SU-DHL-6 (cell line): ENCODE results near the gene CDC42BPA.

ENCODE experiments used
- H2AFZ ChIP-seq: fragments of 200-600 bp; sonication (generic); 2 replicates; pipeline ENCODE4 v1.6.1; 2014; ENCODE audit warnings: low read depth, mild to moderate bottlenecking, moderate library complexity, mixed read lengths, antibody characterized with exemption, low read length; ENCODE audit not compliant: severe bottlenecking
- H3F3A ChIP-seq: fragments of 200-600 bp; shearing (Covaris generic); 2 replicates; pipeline ENCODE4 v1.6.0; 2016; ENCODE audit warnings: antibody characterized with exemption, mild to moderate bottlenecking; ENCODE audit not compliant: insufficient read depth
- H3K27ac ChIP-seq: fragments of 200-600 bp; sonication (generic); 2 replicates; pipeline ENCODE4 v1.5.1; 2016; ENCODE audit warnings: low read depth, mild to moderate bottlenecking, low read length, moderate library complexity, mixed read lengths
- H3K27me3 ChIP-seq: fragments of 200-600 bp; sonication (generic), shearing (Covaris generic); 2 replicates; pipeline ENCODE4 v1.6.0; 2014; ENCODE audit warnings: mild to moderate bottlenecking, low read length
- H3K36me3 ChIP-seq: fragments of 200-600 bp; sonication (generic); 2 replicates; pipeline ENCODE4 v1.6.1; 2014; ENCODE audit warnings: mild to moderate bottlenecking, low read length, mixed read lengths
- H3K4me2 ChIP-seq: fragments of 300-600, 200-600 bp; shearing (Covaris generic), sonication (generic); 2 replicates; pipeline ENCODE4 v1.6.0; 2014; ENCODE audit warnings: low read length, low read depth, mild to moderate bottlenecking; ENCODE audit not compliant: poor library complexity, severe bottlenecking
- H3K4me3 ChIP-seq: fragments of 200-600 bp; sonication (generic); 2 replicates; pipeline ENCODE4 v1.5.1; 2014; ENCODE audit warnings: antibody characterized with exemption, low read length, mild to moderate bottlenecking, mixed read lengths; ENCODE audit not compliant: insufficient read depth, poor library complexity, severe bottlenecking
- H3K79me2 ChIP-seq: fragments of 200-600 bp; sonication (generic); 2 replicates; pipeline ENCODE4 v1.6.1; 2014; ENCODE audit warnings: mild to moderate bottlenecking, low read length, moderate library complexity; ENCODE audit not compliant: insufficient read depth
- H3K9ac ChIP-seq: fragments of 200-600 bp; sonication (generic); 2 replicates; pipeline ENCODE4 v1.7.0; 2014; ENCODE audit warnings: mild to moderate bottlenecking, low read length
- H3K9me2 ChIP-seq: fragments of 200-600 bp; sonication (generic); replicated peaks from 2 replicates; pipeline ENCODE4 v1.6.1; 2014; ENCODE audit warnings: low read length; ENCODE audit not compliant: insufficient read depth
- H3K9me3 ChIP-seq: fragments of 200-600 bp; sonication (generic); 2 replicates; pipeline ENCODE4 v1.6.1; 2014; ENCODE audit warnings: low read length, mixed read lengths; ENCODE audit not compliant: insufficient read depth
- H4K20me1 ChIP-seq: fragments of 200-600 bp; sonication (generic); 2 replicates; pipeline ENCODE4 v1.6.1; 2014; ENCODE audit warnings: low read depth, mild to moderate bottlenecking, antibody characterized with exemption, low read length, moderate library complexity, mixed read lengths
- CTCF ChIP-seq: fragments of 200-600 bp; sonication (generic); IDR thresholded peaks from one replicate; pipeline ENCODE4 v1.5.1; 2017; ENCODE audit warnings: antibody characterized with exemption, mild to moderate bottlenecking, low read length, moderate library complexity; ENCODE audit not compliant: insufficient read depth, poor library complexity, severe bottlenecking
- EZH2phosphoT487 ChIP-seq: fragments of 200-600 bp; sonication (generic), shearing (Covaris generic); conservative IDR thresholded peaks from 2 replicates; pipeline ENCODE4 v1.6.1; 2018; ENCODE audit warnings: mild to moderate bottlenecking, antibody characterized with exemption, low read length, moderate library complexity, mixed read lengths

CDC42BPA gene

DNA sequence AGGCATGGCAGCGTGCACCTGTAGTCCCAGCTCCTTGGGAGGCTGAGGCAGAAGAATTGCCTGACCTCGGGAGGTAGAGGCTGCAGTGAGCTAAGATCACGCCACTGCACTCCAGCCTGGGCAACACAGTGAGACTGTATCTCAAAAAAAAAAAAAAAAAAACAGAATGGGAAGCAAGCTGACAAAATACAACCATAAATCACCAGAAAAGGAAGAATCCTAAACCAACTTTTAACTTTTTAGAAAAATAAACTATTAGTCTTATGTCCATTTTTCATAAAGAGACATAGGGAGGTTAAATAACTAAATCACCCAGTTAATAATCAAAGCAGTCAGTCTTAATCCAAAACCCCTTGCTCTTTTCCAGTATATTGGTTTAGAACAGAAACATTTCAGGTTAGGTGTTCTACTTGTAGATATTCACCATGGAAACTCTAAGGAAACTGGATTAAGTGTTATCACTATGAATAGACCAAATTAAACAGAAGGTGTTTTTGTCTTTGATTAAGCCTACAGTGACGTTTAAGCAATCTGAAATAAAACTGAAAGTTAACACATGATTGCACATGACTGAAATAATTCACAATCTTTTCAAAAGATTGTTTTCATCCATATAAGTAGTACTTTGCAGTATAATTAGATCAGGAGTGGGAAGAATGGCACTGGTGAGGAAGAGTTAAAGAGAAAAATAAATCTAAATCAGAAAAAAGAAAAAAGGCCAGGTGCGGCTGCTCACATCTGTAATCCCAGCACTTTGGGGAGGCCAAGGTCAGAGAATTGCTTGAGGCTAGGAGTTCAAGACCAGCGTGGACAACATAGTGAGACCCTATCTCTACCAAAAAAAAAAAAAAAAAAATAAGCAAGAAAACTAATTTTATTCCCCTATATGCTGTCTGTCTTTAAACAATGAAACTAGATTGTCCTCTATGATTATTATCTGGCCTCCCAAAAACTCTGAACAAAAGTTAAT lies 9.6 kb downstream of the CDC42BPA start:
- Histone ChIP-seq H3K4me3 (no peak overlapping the region), H3K4me2 (no peak overlapping the region), H2AFZ (no peak overlapping the region), H3F3A (no peaks in the 10 kb centered on the region), H3K9me2 (no peaks in the 10 kb centered on the region), H4K20me1 (no peaks in the 10 kb centered on the region), H3K79me2 (no peaks in the 10 kb centered on the region), H3K27me3 (no peaks in the 10 kb centered on the region), H3K27ac (no peak overlapping the region), H3K9me3 (no peaks in the 10 kb centered on the region), H3K36me3 (no peaks in the 10 kb centered on the region), H3K9ac (no peak overlapping the region)
- TF ChIP-seq EZH2phosphoT487 (no peak), CTCF (no peak)

- Histone ChIP-seq H3F3A (no peaks in the 10 kb centered on the region), H3K4me3 (no peak overlapping the region), H3K27ac (no peak overlapping the region), H3K9me3 (no peaks in the 10 kb centered on the region), H3K27me3 (no peaks in the 10 kb centered on the region), H3K36me3 (no peaks in the 10 kb centered on the region), H2AFZ (no peak overlapping the region), H3K9ac (no peak overlapping the region), H4K20me1 (no peaks in the 10 kb centered on the region), H3K9me2 (no peaks in the 10 kb centered on the region), H3K79me2 (no peaks in the 10 kb centered on the region), H3K4me2 (no peak overlapping the region)
- TF ChIP-seq CTCF: no peak
- TF ChIP-seq EZH2phosphoT487: no peak
Measured at GRCh38 chr1:227306689-227307088, 11.6 kb downstream of the CDC42BPA start.

- Histone ChIP-seq H4K20me1 (no peaks in the 10 kb centered on the region), H3K36me3 (no peaks in the 10 kb centered on the region), H3K27ac (no peak overlapping the region), H3K9ac (no peak overlapping the region), H2AFZ (no peak overlapping the region), H3K4me2 (no peak overlapping the region), H3K9me2 (no peaks in the 10 kb centered on the region), H3F3A (no peaks in the 10 kb centered on the region), H3K79me2 (no peaks in the 10 kb centered on the region), H3K27me3 (no peaks in the 10 kb centered on the region), H3K9me3 (no peaks in the 10 kb centered on the region), H3K4me3 (no peak overlapping the region)
- TF ChIP-seq EZH2phosphoT487: no peak
- TF ChIP-seq CTCF: no peak
Measured at GRCh38 chr1:227305894-227306626, 12.2 kb downstream of the CDC42BPA start.
